Mesenteric fat pad (tissue), 1 donor: ENCODE measurements around the gene HES4. TPM values are rescaled to one million over a fixed set of nuclear protein-coding genes. Genes with fewer than 3 reads are reported as not detected.
"Not testable (repeated sequence)": the region's sequence is repeated elsewhere in the genome, so short reads cannot be mapped to it uniquely, and the experiment has no call there.

ENCODE experiments used
- DNase-seq: peaks from one replicate; pipeline ENCODE4 v3.0.0-alpha.2; 2020; ENCODE audit warnings: low spot score
- total RNA-seq: library from RNA; stranded (reverse); fragmentation: NEBNext Ultra II Directional; extraction: Animal tissue kit (Norgen Biotek cat#: 25700); gene quantifications from one replicate; pipeline ENCODE4 v1.2.1, GENCODE V29; 2021
- donor health status: DM: yes; HTN: yes; CAD: no.

HES4 gene
- total RNA-seq, 1 donor from 2014 or later: 25.5 TPM

DNA sequence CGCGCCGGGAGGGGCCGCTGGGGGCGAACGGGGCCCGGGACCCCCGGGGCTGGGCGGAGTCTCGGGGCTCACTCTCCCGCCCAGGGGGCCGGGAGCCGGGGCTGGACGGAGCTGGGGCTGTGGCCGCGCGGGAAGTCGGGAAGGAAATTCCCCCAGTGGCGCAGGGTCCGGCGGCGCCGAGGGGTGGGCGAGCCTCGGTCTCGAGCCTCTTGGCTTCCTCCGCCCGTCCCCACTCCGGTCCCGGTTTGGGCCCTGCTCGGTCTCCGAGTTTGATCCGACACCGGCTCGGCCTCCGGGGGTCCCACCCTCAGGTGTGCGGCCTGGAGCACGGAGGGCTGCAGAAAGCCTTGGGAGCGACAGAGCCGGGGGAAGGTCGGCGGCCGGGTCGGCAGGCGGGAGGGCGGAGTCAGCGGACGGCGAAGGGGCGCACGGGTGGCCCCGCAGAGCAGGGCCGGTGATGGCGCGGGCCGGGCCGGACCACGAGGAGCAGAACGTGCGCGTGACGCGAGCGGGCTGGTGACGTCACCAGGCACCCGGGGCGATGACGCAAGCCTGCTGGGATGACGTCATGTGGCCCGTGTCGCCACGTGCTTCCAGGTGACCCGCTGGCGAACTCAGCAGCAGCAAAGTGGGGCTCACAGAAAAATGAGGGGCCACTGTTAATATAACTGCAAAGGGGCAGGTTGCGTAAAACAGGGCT, 610 bp upstream of the HES4 start:
- DNase-seq: no peak

DNA sequence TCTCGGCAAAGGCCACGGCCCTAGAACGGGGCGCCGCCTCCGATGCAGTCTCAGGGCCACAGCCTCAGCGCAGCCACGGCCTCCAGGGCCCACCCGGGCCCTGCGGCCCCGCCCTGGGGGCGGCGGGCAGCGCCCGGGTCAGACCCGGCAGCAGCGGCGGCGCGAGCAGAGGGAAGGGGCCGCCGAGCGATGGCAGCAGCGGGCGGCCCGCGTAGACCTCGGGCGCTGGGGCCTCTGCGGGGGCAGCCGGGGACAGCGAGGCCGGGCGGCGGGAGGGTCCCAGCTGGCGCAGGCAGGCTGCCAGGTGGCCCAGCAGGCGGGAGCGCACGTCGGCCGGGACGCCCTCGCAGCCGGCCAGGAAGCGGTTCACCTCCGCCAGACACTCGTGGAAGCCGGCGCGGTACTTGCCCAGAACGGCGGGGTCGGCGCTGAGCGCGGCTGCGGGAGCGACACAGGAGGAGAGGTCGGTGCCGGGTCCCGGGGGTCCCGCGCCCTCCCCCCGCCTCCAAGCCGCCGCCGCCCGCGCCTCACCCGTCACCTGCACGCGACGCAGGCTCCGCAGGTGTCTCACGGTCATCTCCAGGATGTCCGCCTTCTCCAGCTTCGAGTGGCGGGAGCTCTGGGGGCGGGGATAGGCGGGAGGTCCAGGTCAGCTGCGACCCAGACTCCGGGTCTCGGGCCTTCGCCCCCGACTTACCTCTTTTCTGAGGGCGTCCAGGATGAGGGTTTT, 737 bp downstream of the HES4 start:
- no peak for DNase-seq

DNA sequence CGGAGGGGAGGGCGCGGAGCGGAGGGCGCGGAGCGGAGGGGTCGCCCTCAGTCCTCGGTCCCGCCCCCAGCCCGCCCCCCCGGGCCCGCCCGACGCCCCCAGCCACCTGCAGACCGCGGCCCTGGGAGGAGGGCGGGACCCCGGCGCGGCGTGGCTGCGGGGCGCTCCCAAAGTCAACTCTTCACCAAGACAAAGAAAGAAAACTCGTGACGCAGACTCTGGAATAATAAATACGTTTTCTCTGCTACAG, 1.2 kb downstream of the HES4 start:
- no peak for DNase-seq

DNA sequence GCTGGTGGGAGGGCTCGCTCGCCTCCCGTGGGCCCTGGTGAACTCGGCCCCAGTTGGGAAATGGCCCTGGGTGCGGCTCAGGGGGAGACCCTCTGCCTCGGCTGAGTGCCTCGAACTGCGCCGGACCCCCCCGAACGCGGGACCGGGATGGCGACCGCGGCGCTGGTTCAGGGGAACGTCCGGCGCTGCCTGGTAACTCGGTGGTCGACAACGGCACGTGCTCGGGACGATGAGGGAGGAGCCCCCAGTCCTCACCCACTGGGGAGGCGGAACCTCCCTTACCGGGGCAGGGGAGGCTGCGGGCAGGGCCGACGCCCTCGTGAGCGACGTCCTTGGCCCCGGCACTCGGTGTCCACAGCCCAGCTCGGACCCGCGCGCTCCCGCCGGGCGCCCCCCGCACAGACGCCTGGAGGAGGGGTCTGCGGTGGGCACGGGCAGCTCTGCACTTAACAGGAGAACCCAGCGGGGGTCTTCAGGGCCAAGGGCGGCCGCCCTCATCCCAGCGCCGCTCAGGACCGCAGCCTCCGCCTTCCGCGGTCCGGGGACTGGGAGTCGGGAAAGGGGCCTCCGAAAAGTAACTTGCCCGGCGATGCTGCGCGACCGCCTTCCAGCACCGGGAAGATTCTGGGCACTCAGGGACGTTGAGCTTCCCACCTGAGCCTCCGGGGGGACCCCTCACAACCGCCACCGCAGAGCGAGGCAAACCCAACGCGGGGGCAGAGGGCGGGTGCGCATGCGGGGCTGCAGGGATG, 1.7 kb downstream of the HES4 start:
- DNase-seq: no peak

DNA sequence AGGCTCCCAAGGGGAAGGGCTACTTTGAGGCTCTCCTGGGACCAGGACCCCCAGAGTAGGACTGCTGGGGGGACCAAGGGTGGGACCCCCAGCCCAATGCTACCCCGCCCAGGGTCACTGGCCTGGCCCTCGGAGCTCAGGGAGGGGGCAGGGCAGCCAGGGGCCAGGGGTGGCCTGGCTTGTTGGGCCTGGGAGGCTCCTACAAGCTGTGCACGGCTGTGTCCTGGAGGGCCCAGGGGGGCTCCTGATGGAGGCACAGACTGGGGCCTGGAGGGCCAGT, 2.2 kb downstream of the HES4 start:
- no peak for DNase-seq

DNA sequence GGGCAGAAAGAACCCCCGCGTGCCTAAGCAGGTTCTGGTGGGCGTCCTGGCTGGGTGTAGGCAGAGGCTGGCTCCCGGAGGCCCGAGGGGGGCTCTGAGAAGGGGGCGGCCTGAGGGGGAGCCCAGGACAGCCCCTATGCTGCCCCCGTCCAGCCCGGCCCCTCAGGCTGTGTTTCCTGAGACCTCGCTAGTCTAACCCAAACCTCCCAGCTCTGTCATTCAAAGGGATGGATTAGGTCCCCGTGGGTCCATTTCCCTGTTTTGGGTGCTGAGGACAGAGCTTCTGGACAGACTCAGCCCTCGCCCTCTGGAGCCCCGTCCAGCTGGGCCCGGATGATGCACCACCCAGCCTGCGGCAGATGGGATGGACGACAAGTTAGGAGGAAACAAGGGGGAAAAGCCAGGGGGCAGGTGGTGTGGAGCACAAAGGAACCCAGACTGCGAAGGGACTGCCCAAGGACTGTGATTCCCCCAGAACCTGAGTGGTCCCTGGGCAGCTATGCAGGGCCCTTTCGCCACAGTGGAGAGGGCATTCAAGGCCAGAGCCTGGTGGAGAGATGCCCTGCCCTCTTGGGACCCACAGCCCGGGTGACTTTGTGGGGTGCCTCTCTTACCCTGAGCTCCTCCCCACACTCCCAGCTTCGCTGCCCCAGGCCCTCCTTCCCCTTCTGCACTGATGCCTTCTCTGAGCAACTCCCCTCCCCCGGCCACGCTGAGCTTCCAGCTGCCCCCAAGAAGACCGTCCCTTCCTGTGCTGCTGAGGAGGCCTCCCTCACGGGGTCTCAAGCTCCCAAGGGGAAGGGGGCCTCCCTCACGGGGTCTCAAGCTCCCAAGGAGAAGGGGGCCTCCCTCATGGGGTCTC, 2.8 kb downstream of the HES4 start:
- DNase-seq: no peak

DNA sequence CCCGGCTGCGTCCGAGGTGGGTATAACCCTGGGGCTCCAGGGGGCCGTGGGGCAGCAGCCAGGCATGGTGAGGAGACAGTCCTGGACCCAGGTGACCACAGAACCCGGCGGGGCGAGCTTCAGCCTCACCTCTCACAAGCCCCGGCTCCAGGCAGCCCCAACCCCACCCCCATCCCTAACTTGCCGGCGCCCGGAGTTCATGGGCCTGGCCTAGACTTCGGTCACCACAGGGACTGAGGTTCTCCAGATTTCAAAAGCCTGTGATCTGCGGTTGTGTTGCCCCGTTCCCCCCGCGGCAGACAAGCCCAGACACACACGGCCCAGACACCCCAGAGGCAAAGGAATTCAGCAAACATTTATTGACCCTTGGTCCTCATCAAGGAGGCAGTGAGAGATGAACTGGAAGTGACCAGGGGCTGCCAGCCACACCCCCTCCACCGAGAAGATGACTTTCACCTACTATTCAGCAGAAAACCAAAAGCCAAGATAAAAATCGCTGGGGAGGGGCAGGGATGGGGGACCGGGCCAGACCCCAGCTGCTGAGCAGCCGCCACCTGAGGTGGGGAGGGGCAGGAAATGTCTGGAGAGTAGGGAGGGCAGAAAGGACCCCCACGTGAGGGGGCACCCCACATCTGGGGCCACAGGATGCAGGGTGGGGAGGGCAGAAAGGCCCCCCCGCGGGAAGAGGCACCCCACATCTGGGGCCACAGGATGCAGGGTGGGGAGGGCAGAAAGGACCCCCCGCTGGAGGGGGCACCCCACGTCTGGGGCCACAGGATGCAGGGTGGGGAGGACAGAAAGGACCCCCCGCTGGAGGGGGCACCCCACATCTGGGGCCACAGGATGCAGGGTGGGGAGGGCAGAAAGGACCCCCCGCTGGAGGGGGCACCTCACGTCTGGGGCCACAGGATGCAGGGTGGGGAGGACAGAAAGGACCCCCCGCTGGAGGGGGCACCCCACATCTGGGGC, 3.9 kb downstream of the HES4 start:
- no peak for DNase-seq

DNA sequence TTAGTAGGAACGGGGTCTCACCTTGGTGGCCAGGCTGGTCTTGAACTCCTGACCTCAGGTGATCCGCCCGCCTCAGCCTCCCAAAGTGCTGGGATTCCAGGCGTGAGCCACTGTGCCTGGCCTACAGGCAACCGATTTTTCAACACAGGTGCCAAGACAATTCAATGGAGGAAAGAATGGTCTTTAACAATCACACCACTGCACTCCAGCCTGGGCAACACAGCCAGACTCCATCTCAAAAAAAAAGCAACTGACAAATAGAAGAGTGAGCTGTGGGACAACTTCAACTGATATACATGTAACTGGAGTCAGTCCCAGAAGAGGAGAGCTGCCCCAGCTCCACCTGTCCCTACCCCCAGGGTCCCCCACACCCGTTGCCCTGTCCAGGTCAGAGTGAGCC, 5.4 kb downstream of the HES4 start:
- not testable (repeated sequence) for DNase-seq

DNA sequence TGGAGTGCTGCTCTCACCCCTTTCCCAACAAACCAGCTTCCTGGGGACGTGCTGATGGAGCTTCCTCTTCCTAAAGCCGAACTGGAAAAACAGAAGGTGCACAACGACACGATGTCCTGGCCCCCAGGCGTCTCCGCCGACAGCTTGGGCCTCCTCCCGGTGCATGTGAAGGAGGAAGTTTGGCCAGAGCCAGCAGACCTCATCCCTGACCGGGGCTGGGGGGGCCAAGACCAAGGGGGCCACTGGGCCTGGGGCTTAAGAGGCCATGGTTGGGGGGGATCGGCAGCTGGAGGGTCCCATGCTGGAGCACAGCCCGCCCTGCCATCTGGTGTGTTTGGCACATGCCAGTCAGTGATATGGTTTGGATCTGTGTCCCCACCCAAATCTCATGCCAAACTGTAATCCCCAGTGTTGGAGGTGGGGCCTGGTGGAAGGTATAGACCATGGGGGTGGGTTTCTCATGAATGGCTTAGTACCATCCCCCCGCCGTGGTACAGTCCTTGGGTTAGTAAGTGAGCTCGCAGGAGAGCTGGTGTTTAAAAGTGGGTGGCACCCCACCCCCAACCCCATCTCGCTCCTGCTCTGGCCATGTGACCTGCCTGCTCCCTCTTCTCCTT, 6.4 kb downstream of the HES4 start:
- no peak for DNase-seq

DNA sequence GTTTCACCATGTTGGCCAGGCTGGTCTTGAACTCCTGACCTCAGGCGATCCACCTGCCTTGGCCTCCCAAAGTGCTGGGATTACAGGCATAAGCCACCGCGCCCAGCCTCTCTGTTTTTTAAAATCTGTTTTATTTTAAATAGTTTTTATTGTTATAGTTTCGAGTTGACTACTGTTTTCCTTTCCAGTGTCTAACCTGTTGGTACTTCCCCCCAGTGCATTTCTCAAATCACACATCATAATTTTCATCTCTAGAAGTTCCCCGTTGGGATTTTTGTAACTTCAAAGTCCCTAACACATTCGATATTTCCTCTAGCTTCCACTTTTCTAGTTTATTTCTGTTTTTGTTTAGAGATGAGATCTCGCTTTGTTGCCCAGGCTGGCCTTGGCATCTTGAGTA, 7.5 kb downstream of the HES4 start:
- no peak for DNase-seq

DNA sequence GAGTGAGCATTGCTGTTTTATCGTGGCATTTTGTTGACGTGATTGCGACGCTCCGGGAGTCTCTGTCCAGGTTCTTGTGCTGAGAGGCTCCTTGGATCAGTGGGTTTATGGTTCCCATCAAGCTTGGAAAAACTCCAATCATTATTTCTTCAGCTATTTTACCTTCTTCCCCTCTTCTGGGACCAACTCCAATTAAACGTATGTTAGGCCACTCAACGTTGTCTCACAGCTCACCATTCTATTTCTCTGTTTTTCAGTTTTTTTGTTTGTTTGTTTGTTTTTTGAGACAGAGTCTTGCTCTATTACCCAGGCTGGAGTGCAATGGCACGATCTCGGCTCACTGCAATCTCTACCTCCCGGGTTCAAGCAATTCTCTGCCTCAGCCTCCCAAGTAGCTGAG, 8.0 kb downstream of the HES4 start:
- no peak for DNase-seq

DNA sequence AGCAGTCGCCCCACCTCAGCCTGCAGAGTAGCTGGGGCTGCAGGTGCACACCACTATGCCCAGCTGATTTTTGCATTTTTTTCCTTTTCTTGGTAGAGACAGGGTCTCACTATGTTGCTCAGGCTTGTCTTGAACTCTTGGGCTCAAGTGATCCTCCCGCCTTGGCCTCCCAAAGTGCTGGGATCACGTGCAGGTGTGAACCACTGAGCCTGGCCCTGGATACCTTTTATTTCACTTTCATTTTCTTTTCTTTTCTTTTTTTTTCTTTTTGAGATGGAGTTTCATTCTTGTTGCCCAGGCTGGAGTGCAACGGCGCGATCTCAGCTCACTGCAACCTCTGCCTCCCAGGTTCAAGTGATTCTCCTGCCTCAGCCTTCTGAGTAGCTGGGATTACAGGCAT, 8.6 kb downstream of the HES4 start:
- not testable (repeated sequence) for DNase-seq

DNA sequence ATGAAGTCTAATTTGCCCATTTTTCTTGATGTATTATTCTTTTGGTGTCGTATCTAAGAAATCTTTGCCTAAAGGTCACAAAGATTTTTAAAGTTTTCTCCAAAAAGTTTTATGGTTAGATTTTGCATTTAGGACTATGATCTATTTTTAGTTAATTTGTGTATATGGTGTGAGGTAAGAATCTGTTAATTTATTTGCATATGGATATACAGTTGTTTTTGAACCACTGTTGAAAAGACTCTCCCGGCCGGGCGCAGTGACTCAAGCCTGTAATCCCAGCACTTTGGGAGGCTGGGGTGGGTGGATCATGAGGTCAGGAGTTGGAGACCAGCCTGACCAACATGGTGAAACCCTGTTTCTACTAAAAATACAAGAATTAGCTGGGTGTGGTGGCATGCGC, 11.8 kb downstream of the HES4 start:
- DNase-seq: not testable (repeated sequence)

DNA sequence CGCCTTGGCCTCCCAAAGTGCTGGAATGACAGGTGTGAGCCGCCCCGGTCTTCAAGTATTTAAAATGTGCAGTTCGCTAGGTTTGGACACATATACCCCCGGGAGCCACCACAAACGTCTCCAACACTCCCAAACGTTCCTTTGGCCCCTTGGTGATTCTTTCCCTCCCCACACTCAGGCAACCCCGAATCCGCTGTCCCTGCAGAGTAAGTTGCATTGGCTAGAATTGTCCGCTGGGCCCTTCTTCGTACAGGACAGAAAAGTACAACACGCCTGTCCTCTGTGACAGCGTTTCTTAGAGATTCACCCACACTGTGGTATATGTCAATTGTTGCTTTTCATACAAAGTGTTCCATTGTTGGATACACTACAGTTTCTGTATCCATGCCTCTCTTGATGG, 14.8 kb downstream of the HES4 start:
- DNase-seq: no peak

DNA sequence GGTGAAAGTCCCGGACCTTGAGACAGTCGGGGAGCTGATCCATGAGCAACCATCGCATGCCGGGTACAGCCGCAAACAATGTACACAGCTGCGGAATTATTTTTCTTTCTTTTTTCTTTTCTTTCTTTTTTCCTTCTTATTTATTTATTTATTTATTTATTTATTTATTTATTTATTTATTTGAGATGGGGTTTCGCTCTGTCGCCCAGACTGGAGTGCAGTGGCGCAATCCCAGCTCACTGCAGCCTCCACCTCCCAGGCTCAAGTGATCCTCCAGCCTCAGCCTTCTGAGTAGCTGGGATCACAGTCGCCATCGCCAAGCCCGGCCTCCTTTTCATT, 15.5 kb downstream of the HES4 start:
- DNase-seq: no peak

DNA sequence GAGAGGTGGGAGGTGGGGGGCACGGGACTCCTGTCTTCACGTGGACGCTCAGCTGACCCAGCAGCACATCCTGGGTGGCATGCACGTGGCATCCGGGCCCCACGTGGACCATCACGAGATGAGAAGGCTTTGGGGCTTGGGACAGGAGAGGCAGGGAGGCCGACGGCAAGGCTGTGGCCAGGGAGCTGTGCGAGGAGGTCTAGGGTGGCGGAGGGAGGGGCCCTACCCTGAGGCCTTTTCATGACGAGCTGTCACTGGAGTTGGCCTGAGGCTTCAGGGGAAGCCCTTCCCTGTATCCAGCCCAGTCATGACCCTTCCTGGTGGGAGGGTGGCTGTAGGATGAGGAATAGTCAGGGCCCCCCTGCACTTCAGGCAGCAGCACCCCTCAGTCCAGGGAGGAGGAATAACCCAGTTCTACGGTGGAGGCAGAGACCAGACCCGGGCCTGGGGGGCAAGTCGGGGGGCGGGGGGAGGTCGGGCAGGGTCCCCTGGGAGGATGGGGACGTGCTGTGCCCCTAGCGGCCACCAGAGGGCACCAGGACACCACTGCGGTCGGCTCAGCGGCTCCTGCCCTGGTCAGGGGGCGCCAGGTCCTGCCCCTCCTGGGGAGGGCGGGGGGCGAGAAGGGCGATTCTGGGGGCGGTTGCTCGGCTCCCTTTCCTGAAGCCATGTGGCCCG, 16.0 kb downstream of the HES4 start:
- no peak for DNase-seq

DNA sequence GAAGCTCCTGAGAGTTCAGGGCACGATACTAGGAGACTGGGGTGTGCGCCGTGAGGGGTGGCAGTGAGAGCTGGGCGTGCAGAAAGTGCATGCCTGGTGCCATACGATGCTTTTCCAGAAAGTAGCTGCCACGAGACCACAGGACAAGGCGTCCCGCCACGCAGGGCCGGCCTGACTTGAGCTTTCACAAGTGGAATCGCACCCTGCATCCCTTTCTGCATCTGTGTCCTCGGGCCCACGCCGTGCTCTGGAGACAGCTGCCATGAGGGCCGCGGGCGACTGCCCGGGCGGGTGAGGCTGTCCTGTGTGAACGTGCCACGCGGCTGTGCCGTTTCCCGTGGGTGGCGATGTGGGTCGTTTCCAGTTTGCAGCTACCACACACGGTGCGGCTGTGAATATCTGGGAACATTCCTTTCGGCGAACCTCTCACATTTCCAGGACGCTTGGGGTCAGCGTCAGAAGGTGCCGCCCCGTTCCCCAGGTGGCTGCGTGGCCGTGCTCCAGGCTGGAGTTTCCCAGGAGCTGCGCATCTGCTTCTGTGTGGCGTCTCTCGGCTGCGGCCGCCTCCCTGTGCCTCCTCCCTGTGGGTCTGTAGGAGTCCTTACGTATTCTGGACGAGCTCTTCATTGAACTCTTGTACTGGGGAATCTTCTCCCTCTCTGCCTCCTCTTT, 17.0 kb downstream of the HES4 start:
- no peak for DNase-seq

DNA sequence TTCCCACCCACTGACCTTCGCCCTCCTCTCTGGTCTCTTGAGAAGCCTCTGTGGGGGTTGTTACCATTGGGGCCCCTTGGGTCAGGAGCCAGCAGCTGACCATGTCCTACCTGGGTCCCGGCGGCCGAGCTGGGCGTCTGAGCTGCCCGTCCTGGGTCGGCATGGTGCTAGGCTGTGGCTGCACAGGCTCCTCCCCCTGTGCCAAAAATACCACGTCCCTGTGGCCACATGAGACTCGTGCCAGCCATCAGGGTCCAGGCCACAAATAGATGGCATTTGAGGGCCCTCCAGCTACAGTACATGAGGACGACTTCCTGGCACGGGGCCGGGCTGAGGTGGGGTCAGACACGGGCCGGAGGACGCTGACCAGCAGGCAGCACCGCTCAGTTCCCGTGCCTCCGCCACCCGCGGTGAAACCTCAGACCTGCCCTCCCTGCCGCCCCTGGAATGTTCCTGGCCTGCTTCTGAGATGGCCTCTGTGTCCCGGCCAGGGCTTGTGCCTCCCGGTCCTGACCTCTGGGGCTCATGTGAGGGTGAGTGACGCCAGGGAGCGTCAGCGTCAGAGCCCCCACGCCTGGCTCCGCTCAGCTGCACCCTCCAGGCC, 17.8 kb downstream of the HES4 start, which contains the start of gene PERM1:
Gene PERM1, minus strand, starts transcription at position 139 of the 604 bp plus-strand sequence. CDS start 1,064 bp downstream, outside the sequence.
- DNase-seq: no peak

DNA sequence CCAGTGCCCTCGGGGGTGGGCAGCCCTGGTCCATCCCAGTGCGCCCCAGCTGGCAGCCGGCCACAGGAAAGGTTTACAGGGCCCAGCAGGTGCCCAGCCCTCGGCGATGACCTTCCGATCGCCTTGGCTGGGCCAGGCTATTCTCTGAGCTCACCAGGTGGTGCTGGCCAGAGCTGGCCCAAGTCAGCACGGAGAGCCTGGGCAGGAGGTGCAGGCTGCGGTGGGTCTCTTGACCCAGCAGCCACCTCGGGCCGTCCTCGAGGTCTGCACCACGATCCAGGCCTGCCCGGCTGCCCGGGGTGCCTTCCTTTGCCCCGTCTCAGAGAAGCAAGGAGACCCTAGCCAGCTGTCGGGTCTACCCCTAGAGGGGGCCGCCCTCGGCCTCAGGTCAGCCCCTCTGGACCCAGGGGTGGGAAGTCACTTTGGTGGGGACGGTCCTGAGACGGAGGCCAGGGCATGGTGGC, 18.4 kb downstream of the HES4 start:
- no peak for DNase-seq
